Glomerular visceral epithelial cell (primary cell): ENCODE results near the gene PARS2.
A peak's percentile ranks its signal among the peaks of the same experiment; 100 is the strongest.

Experiments used
- DNase-seq: peaks from one replicate; pipeline ENCODE4 v3.0.0-alpha.2; 2016; ENCODE audit errors: extremely low spot score

Gene PARS2

GRCh38 chr1:54736685-54737084, 27.6 kb downstream of the PARS2 start:
- DNase-seq: no peak

- DNase-seq: no peak
These were observed 36.3 kb downstream of the PARS2 start for GRCh38 chr1:54728027-54728426.

- DNase-seq: no peak
These were observed 39.6 kb downstream of the PARS2 start for GRCh38 chr1:54724771-54725170.

GRCh38 chr1:54723985-54724384, 40.3 kb downstream of the PARS2 start:
- DNase-seq: no peak

GRCh38 chr1:54721719-54722118, 42.6 kb downstream of the PARS2 start:
- DNase-seq: no peak

- no peak for DNase-seq
These were observed 47.9 kb downstream of the PARS2 start for GRCh38 chr1:54716299-54717047.

GRCh38 chr1:54715493-54716298, 48.6 kb downstream of the PARS2 start, which contains the start of gene TTC4:
Gene TTC4, plus strand, starts transcription at chr1:54715861. Its CDS starts 48 bp downstream, at chr1:54715909.
- peak; percentile 85 for DNase-seq

- no peak for DNase-seq
These were observed 49.3 kb downstream of the PARS2 start for GRCh38 chr1:54714881-54715492.

GRCh38 chr1:54711536-54711935, 52.8 kb downstream of the PARS2 start:
- DNase-seq: no peak

GRCh38 chr1:54710841-54711240, 53.5 kb downstream of the PARS2 start:
- DNase-seq: no peak

- DNase-seq: no peak
These were observed 53.9 kb downstream of the PARS2 start for GRCh38 chr1:54710434-54710833.

GRCh38 chr1:54709547-54710292, 54.6 kb downstream of the PARS2 start:
- no peak for DNase-seq

GRCh38 chr1:54708385-54708784, 55.9 kb downstream of the PARS2 start:
- DNase-seq: no peak
